Dendritic cell treated with granulocyte-macrophage colony-stimulating factor and Interleukin-4, amounts not matched to agents 40 ng/mL and 50 ng/mL, for 4 days (primary cell): ENCODE data around the gene FRMD3.

ENCODE experiments used
- H3K27ac Mint-ChIP-seq: one replicate; pipeline ENCODE4 v1.8.0; 2022; ENCODE audit warnings: mild to moderate bottlenecking, mixed read lengths
- H3K27me3 Mint-ChIP-seq: one replicate; pipeline ENCODE4 v1.8.0; 2022; ENCODE audit warnings: mild to moderate bottlenecking, mixed read lengths
- H3K36me3 Mint-ChIP-seq: one replicate; pipeline ENCODE4 v1.8.0; 2022; ENCODE audit warnings: low read depth, mixed read lengths
- H3K4me1 Mint-ChIP-seq: one replicate; pipeline ENCODE4 v1.8.0; 2022; ENCODE audit warnings: low read depth, mixed read lengths
- H3K4me3 Mint-ChIP-seq: one replicate; pipeline ENCODE4 v1.8.0; 2022; ENCODE audit warnings: mild to moderate bottlenecking, moderate library complexity, mixed read lengths
- H3K9me3 Mint-ChIP-seq: one replicate; pipeline ENCODE4 v1.8.0; 2022; ENCODE audit warnings: mixed read lengths
- intact Hi-C: fragments of 100-400 bp; cut with micrococcal nuclease; formaldehyde crosslinking; loops from one replicate; pipeline ENCODE4 v1.15.0; 2022

The FRMD3 gene

DNA sequence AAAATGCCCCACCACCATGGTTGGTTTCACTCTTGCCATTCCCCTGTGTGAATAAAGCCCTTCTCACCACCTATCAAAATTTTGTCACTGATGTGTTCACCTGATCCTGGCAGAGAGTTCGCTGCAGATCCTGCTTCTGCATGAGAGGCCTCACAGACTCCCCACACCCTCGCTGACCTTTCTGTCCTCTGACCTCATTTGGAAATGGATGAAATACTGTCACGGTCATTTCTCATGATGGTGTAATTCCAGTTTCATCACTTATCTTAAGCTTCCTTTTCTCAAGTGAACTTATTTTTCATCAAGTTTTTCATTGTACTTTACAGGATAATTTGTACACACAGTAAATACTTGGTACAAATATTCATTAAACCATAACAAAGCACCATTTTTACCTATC is 131.3 kb downstream of the FRMD3 start:
- H3K4me1 Mint-ChIP-seq: peaks cover 29% of the 10 kb centered on the region
- peaks cover 6% of the 10 kb centered on the region for H3K36me3 Mint-ChIP-seq
- no peak overlapping the region for H3K4me3 Mint-ChIP-seq
- H3K9me3 Mint-ChIP-seq: peaks cover 20% of the 10 kb centered on the region
- no peak overlapping the region for H3K27ac Mint-ChIP-seq
- intact Hi-C loops: no loop called here
- H3K27me3 Mint-ChIP-seq: no peaks in the 10 kb centered on the region

DNA sequence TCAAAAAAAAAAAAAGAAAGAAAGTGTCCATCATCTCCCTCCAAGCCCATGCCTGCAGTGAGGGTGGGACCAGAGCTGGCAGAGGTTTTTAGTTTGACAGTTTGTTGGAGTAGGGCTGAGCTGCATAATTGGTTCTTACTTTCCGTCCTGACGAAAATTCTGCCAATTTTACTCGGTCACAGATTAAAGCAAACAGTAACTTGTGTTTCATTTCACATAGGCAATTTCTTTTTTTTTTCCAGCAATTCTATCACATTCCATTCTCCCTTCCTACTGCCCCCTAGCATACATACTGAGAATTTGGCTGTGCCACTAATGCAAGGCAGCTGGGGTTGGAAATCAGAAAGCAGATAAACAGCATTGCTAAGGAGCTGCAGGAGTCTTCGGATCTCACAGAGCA is 132.4 kb downstream of the FRMD3 start:
- H3K36me3 Mint-ChIP-seq: peaks cover 6% of the 10 kb centered on the region
- no peak overlapping the region for H3K27ac Mint-ChIP-seq
- peaks cover 20% of the 10 kb centered on the region for H3K9me3 Mint-ChIP-seq
- intact Hi-C loops: no loop called here
- no peak overlapping the region for H3K4me3 Mint-ChIP-seq
- no peaks in the 10 kb centered on the region for H3K27me3 Mint-ChIP-seq
- peaks cover 34% of the 10 kb centered on the region for H3K4me1 Mint-ChIP-seq

- Mint-ChIP-seq H3K36me3 (peaks cover 6% of the 10 kb centered on the region), H3K4me1 (peaks cover 40% of the 10 kb centered on the region), H3K4me3 (no peak overlapping the region), H3K27ac (no peak overlapping the region), H3K9me3 (peaks cover 16% of the 10 kb centered on the region), H3K27me3 (no peaks in the 10 kb centered on the region)
- intact Hi-C loops: no loop called here
Observed at GRCh38 chr9:83403527-83404238, 134.5 kb downstream of the FRMD3 start.

DNA sequence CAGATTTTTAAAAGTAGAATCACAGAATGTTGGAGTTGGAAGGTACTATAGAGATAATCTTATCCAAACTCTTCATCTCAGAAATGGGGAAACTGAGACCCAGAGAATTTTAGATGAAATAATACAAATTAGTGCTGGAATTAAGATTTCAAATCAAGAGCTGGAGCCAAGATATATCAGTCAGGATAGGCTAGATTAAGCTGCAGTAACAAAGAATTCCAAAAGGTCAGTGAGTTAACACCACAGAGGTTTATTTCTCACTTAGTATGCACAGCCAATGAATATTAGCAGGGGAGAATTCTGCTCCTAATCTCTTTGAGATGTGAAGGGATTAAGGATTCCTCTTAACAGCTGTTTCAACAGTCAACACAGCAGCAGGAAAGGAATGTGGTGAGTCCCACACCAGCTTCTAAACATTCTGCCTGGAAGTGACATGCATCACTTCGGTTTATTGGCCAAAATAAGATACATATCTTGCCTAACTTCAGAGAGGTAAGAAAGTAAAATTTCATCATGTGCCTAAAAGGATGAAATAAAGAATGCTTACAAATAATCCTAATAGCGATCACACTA is 136.8 kb downstream of the FRMD3 start:
- no peaks in the 10 kb centered on the region for H3K9me3 Mint-ChIP-seq
- no peaks in the 10 kb centered on the region for H3K36me3 Mint-ChIP-seq
- intact Hi-C loops: no loop called here
- H3K4me3 Mint-ChIP-seq: no peak overlapping the region
- peaks cover 26% of the 10 kb centered on the region for H3K4me1 Mint-ChIP-seq
- H3K27me3 Mint-ChIP-seq: no peaks in the 10 kb centered on the region
- H3K27ac Mint-ChIP-seq: no peak overlapping the region

- no peaks in the 10 kb centered on the region for H3K36me3 Mint-ChIP-seq
- intact Hi-C loops: no loop called here
- no peaks in the 10 kb centered on the region for H3K9me3 Mint-ChIP-seq
- H3K4me1 Mint-ChIP-seq: peaks cover 17% of the 10 kb centered on the region
- H3K4me3 Mint-ChIP-seq: no peak overlapping the region
- H3K27ac Mint-ChIP-seq: no peak overlapping the region
- no peaks in the 10 kb centered on the region for H3K27me3 Mint-ChIP-seq
Observed at GRCh38 chr9:83396813-83397212, 141.4 kb downstream of the FRMD3 start.

GRCh38 chr9:83396342-83396741 is 141.9 kb downstream of the FRMD3 start:
- H3K4me3 Mint-ChIP-seq: no peak overlapping the region
- H3K9me3 Mint-ChIP-seq: no peaks in the 10 kb centered on the region
- H3K27me3 Mint-ChIP-seq: no peaks in the 10 kb centered on the region
- H3K36me3 Mint-ChIP-seq: no peaks in the 10 kb centered on the region
- H3K4me1 Mint-ChIP-seq: peaks cover 17% of the 10 kb centered on the region
- intact Hi-C loops: no loop called here
- no peak overlapping the region for H3K27ac Mint-ChIP-seq

GRCh38 chr9:83392228-83392627 is 146.0 kb downstream of the FRMD3 start:
- Mint-ChIP-seq H3K9me3 (no peaks in the 10 kb centered on the region), H3K4me3 (no peak overlapping the region), H3K4me1 (peaks cover 5% of the 10 kb centered on the region), H3K36me3 (no peaks in the 10 kb centered on the region), H3K27ac (no peak overlapping the region), H3K27me3 (no peaks in the 10 kb centered on the region)
- intact Hi-C loops: no loop called here

DNA sequence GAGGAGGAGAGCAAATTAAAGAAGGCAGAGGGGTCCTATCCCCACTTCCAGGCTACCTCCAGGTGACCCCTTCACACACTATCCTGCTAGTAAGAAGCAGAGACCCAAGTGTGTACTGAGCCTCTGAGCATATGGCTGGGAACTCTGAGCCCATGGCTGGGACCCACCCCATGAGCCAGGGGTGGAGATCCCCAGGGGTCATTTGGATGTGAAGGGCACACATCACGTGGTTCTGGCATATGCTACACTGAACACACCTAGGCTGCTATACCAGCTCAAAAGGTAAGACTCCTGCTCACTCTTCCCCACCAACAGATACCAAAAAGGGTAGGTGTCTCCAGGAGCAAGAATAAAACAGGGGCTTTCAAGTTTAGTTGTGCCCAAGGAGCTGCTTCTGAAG is 149.9 kb downstream of the FRMD3 start:
- Mint-ChIP-seq H3K36me3 (peaks cover 6% of the 10 kb centered on the region), H3K4me1 (no peaks in the 10 kb centered on the region), H3K27ac (no peak overlapping the region), H3K27me3 (no peaks in the 10 kb centered on the region), H3K9me3 (peaks cover 7% of the 10 kb centered on the region), H3K4me3 (no peak overlapping the region)
- intact Hi-C loops: no loop called here

DNA sequence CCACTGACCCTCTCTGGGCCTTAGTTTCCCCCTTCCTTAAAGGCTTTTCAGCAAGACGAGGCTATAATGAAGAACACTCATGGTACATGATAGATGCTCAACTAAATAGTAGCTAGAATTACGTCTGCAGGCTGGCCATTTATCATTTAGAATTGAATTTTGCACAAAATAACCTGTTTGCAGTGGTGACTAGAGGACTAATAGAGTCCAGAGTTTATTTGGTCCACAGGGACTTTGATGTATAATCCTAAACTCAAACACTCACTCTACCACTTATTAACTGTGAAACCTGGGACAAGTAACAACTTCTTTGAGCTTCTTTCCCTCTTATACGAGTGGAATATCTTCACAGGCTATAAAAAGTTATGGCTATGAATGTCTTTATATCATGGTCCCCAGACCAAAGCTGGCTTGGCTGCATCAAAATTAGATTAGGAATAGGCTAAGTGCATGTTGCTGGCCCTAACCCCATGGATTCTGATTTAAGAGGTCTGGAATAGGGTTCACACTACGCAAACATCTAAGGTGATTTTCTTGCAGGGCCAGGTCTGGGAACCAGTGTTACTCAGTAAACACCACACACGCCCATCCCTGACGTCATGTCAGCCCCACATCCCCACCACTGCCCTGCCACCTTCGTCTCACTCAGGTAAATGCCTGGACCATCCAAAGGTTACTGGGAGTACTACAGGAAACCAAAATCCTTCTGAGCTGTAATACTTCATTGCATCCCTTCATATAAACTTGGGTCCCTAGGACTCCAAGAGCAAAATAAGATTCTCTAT is 150.6 kb downstream of the FRMD3 start:
- peaks cover 14% of the 10 kb centered on the region for H3K9me3 Mint-ChIP-seq
- no peak overlapping the region for H3K27ac Mint-ChIP-seq
- no peaks in the 10 kb centered on the region for H3K4me1 Mint-ChIP-seq
- no peak overlapping the region for H3K4me3 Mint-ChIP-seq
- no peaks in the 10 kb centered on the region for H3K27me3 Mint-ChIP-seq
- H3K36me3 Mint-ChIP-seq: peaks cover 7% of the 10 kb centered on the region
- intact Hi-C loops: no loop called here

- no peak overlapping the region for H3K27ac Mint-ChIP-seq
- peaks cover 18% of the 10 kb centered on the region for H3K9me3 Mint-ChIP-seq
- intact Hi-C loops: no loop called here
- no peak overlapping the region for H3K4me3 Mint-ChIP-seq
- no peaks in the 10 kb centered on the region for H3K4me1 Mint-ChIP-seq
- no peaks in the 10 kb centered on the region for H3K27me3 Mint-ChIP-seq
- peaks cover 7% of the 10 kb centered on the region for H3K36me3 Mint-ChIP-seq
Observed at GRCh38 chr9:83385317-83385716, 152.9 kb downstream of the FRMD3 start.

GRCh38 chr9:83384214-83384613 is 154.0 kb downstream of the FRMD3 start:
- Mint-ChIP-seq H3K27ac (no peak overlapping the region), H3K27me3 (no peaks in the 10 kb centered on the region), H3K36me3 (peaks cover 7% of the 10 kb centered on the region), H3K4me3 (no peak overlapping the region), H3K4me1 (no peaks in the 10 kb centered on the region), H3K9me3 (peaks cover 18% of the 10 kb centered on the region)
- intact Hi-C loops: no loop called here

DNA sequence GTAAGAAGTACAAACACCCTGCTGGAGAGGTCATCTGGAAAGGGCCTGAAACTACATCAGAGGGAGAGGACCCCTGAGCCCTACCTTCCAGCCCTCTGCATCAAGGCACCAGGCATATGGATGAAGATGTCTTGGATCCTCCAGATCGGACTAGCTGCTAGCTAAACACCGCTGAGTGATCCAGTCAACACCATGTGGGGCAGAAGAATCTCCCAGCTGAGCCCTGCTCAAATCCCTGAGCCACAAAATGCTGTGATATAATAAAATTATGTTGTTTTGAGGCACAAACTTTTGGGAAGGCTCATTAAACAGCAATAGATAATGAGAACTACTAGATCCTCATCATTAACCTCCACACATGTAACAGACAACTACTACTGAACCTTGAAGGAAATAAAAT is 155.2 kb downstream of the FRMD3 start:
- Mint-ChIP-seq H3K36me3 (peaks cover 7% of the 10 kb centered on the region), H3K4me3 (no peak overlapping the region), H3K9me3 (peaks cover 18% of the 10 kb centered on the region), H3K4me1 (no peaks in the 10 kb centered on the region), H3K27me3 (no peaks in the 10 kb centered on the region), H3K27ac (no peak overlapping the region)
- intact Hi-C loops: no loop called here

DNA sequence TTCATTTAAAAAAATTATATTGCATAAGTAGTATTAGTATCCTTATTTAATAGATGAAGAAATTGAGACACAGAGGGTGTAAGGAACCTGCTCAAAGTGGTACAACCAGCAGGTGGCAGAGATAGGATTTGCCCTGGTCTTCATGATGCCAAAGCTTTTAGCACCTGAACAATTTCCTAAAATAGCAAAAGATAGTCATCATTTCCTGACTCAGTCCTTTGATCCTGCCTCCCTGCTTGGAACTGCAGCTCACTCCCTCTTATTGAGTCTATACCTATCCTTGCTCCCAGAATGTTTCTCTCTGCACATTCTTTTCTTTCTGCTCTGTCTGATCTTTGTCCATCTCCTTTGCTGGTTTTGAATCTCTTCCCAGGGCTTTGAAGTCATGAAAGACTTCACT is 155.8 kb downstream of the FRMD3 start:
- Mint-ChIP-seq H3K9me3 (peaks cover 18% of the 10 kb centered on the region), H3K27me3 (no peaks in the 10 kb centered on the region), H3K4me1 (no peaks in the 10 kb centered on the region), H3K4me3 (no peak overlapping the region), H3K27ac (no peak overlapping the region), H3K36me3 (peaks cover 7% of the 10 kb centered on the region)
- intact Hi-C loops: no loop called here

GRCh38 chr9:83379045-83379444 is 159.2 kb downstream of the FRMD3 start:
- Mint-ChIP-seq H3K27ac (no peak overlapping the region), H3K36me3 (peaks cover 7% of the 10 kb centered on the region), H3K4me1 (no peaks in the 10 kb centered on the region), H3K27me3 (no peaks in the 10 kb centered on the region), H3K4me3 (no peak overlapping the region), H3K9me3 (peaks cover 18% of the 10 kb centered on the region)
- intact Hi-C loops: no loop called here
